ENCODE measurements around the gene CLTCL1.

DNA sequence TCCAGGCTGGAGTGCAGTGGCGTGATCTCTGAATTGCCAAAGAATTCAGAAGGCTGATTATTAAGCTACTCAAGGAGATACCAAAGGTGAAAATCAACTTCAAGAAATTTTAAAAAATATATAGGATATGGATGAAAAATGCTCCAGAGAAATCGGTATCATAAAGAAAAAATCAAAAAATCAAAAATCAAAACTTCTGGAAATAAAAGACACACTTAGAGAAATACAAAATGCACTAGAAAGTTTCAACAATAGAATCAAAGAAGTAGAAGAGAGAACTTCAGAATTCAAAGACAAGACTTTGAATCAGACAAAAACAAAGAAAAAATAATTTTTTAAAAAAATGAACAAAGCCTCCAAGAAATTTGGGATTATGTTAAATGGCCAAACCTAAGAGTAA, 45.6 kb upstream of the CLTCL1 start:
- TF ChIP-seq POLR2A (IDR thresholded peaks at IDR 0.05) = no peak
- TF ChIP-seq CTCF (IDR thresholded peaks at IDR 0.05) = no peak
